ENCODE measurements around the gene BACE2.
A peak's percentile ranks its signal among the peaks of the same experiment; 100 is the strongest.
"Not testable (repeated sequence)": the region's sequence is repeated elsewhere in the genome, so short reads cannot be mapped to it uniquely, and the experiment has no call there.

BACE2 gene

GRCh38 chr21:41234569-41234968, 66.6 kb downstream of the BACE2 start:
- no peak for DNase-seq (ENCODE audit: low read depth)
- H3K4me3 ChIP-seq (ENCODE audit: low read length): no peak overlapping the region
- no peak for TF ChIP-seq CTCF (IDR thresholded peaks at IDR 0.05; ENCODE audit: insufficient read depth, low read depth, low read length, missing control alignments)

GRCh38 chr21:41235201-41235600, 67.2 kb downstream of the BACE2 start:
- no peak overlapping the region for H3K4me3 ChIP-seq (ENCODE audit: low read length)
- DNase-seq (ENCODE audit: low read depth): no peak
- no peak for TF ChIP-seq CTCF (IDR thresholded peaks at IDR 0.05; ENCODE audit: insufficient read depth, low read depth, low read length, missing control alignments)

GRCh38 chr21:41236352-41236973, 68.5 kb downstream of the BACE2 start:
- no peak overlapping the region for H3K4me3 ChIP-seq (ENCODE audit: low read length)
- no peak for TF ChIP-seq CTCF (IDR thresholded peaks at IDR 0.05; ENCODE audit: insufficient read depth, low read depth, low read length, missing control alignments)
- DNase-seq (ENCODE audit: low read depth): no peak

- not testable (repeated sequence) for DNase-seq (ENCODE audit: low read depth); H3K4me3 ChIP-seq (ENCODE audit: low read length)
These were observed 70.3 kb downstream of the BACE2 start for GRCh38 chr21:41238081-41238796.

- no peak overlapping the region for H3K4me3 ChIP-seq (ENCODE audit: low read length)
- DNase-seq (ENCODE audit: low read depth): no peak
- TF ChIP-seq CTCF (IDR thresholded peaks at IDR 0.05; ENCODE audit: insufficient read depth, low read depth, low read length, missing control alignments): no peak
These were observed 72.1 kb downstream of the BACE2 start for GRCh38 chr21:41240040-41240439.

GRCh38 chr21:41241341-41241740, 73.4 kb downstream of the BACE2 start:
- DNase-seq (ENCODE audit: low read depth): peak; percentile 7
- no peak for TF ChIP-seq CTCF (IDR thresholded peaks at IDR 0.05; ENCODE audit: insufficient read depth, low read depth, low read length, missing control alignments)
- H3K4me3 ChIP-seq (ENCODE audit: low read length): no peak overlapping the region

GRCh38 chr21:41242238-41242829, 74.4 kb downstream of the BACE2 start:
- no peak overlapping the region for H3K4me3 ChIP-seq (ENCODE audit: low read length)
- DNase-seq (ENCODE audit: low read depth): no peak
- no peak for TF ChIP-seq CTCF (IDR thresholded peaks at IDR 0.05; ENCODE audit: insufficient read depth, low read depth, low read length, missing control alignments)
